ENCODE data around the gene PKDCC.

The PKDCC gene

DNA sequence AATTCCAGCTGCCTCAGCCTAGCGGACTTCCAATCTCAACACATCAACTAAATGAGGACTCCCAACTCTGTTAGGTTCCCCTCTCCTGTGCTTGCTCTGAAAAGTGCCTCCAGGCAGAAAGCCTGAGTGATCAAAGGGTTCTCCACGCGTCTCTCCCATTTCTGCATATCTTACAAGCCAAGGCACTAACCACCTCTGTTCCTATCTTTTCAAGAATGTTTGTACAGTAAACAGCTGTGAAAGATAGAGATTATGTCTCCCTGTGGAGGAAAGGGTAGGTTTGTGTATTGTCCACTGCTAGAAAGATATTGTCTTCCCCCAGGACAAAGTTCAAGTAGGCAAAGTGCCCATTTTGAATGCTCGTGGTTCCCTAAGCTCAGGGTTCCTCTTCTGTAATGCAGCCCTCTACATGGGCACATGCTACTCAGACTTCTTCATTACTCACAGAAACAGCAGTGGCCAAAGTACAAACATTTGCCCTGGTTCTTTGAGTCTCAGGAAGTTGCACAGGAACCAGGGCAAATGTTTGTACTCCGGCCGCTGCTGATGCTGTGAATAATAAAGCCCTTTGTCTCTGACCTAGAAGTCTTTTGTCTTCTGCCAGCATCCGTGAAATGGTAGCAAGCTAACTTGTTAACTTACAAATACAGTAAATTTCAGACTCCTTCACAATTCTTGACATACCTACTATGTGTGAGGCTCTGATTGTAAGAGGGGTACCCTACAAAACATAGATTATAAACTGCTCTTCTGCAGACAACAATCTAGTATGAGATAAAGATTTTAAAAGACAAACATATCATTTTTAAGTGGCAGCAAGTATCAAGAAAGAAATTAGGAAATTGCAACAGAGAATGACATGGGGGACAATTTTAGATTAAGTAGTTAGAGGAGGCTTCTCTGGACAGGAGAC is 44.5 kb downstream of the PKDCC start:
- no peak for DNase-seq

DNA sequence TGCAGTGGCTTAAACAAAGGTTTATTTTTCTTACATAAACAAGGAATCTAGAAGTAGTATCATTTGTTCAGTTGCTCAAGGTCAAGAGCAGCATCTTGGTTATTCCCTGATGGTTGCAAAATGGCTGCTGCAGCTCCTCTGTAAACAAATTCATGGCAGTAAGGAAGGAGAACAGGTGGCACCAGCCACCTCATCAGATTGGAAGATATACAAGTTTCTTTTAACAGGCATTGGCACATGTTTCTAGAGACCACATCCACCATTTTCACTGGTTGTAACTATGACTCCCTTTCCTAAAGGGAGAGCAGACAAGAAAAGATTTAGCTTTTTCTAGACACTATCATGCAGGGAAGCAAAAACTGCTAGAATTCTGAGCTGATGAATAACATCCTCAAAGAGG is 46.3 kb downstream of the PKDCC start:
- DNase-seq, result no peak

DNA sequence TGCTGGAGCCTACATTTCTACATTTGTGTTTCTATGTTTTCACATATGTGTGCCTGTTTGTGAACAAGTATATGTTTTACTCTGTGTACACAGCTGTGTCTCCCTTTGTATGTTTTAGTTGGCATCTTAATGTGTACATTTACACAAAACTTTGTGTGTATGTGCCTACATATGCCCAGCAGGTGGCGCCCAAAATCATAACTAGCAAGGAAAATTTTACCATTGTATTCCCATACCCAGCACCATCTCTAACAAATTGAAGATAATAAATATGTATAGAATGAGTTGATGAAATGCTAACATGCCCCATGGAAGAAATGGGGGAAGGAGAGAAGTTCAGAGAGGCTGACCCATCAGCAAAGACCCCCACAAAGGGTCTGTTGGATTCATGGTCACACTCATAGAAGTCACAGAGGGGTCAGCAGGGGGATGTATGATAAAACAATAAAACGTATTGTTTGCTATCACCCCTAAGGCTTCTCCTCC is 48.1 kb downstream of the PKDCC start:
- peak; percentile 66 for DNase-seq

GRCh38 chr2:42096869-42097591 is 49.2 kb downstream of the PKDCC start:
- no peak for DNase-seq

- no peak for DNase-seq
Observed at GRCh38 chr2:42098571-42099437, 51.0 kb downstream of the PKDCC start.

GRCh38 chr2:42099438-42100173 is 51.8 kb downstream of the PKDCC start:
- no peak for DNase-seq

DNA sequence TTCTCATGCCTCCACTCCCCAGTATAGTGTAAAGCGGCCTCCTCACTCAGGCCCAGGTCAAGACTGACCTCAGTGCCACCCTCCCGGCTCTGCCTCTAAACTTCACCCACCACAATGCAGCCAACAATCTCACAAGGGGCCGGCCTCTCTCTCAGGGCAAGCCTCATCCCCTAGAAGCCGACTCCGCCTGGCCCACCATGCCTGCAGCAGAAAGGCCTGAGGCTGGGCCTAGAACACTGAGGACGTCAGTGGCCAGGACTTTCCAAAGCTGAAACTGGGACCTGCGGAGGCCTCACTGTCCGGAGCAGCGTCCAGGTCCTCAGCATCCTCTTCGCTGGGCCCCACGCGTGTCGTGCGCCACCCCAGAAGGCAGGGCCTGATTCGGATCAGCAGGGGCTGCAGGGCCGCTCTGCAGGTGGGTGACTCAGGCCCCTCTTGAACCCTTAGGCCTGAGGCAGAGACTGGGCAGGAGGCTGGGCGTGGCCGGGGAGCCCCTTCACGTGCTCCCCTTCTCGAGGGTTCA is 52.9 kb downstream of the PKDCC start:
- no peak for DNase-seq

- DNase-seq, result peak; percentile 45
Observed at GRCh38 chr2:42101206-42102023, 53.6 kb downstream of the PKDCC start.

DNA sequence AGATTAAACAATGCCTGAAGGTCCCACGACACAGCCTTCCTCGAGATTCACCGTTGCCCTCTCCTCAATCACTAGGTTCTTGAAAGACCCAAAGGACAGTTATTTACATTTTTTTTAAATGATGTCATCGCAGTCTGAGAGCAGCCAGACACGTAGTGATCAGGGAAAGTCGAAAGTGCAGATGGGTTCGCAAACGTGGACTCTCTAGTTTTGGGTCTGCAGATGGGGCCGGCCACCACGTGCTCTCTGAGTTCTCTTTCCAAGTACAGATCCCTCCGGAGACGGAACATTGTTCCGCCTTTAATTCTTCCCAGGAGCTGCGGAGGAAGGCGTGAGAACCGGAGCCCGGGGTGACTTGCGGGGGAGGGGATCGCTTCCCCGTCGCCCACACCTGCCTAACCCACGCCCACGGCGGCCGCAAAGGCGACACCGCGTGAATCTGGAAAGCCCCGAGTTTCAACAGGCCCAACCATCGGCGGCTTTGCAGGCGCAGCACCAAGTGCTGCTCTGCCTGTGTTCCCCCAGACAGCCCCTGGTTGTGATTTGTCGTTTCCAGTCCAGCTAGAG is 54.3 kb downstream of the PKDCC start:
- DNase-seq, result peak; percentile 90

- DNase-seq, result peak; percentile 54
Observed at GRCh38 chr2:42102591-42103450, 55.0 kb downstream of the PKDCC start.

DNA sequence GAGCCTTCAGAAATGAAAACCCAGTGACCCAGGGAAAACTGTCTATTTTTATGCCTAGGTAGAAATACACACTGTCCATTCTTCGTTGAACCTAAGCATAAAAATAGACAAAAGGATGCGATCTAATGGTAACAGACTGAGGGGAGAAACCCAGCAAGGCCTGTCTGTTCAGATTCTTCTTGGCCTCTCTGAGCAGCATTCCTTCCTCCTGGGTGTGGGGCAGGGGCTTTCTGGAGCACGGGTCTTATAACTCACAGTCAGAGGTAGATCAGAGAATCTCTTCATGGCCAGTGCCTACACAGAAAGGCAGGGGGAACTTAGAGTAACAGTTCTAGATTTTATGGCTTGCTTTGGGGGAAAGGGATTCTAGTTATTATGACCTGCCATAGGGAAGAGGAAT is 56.0 kb downstream of the PKDCC start:
- no peak for DNase-seq

GRCh38 chr2:42104621-42105020 is 56.8 kb downstream of the PKDCC start:
- no peak for DNase-seq

GRCh38 chr2:42105330-42106256 is 57.8 kb downstream of the PKDCC start:
- peak; percentile 87 for DNase-seq

DNA sequence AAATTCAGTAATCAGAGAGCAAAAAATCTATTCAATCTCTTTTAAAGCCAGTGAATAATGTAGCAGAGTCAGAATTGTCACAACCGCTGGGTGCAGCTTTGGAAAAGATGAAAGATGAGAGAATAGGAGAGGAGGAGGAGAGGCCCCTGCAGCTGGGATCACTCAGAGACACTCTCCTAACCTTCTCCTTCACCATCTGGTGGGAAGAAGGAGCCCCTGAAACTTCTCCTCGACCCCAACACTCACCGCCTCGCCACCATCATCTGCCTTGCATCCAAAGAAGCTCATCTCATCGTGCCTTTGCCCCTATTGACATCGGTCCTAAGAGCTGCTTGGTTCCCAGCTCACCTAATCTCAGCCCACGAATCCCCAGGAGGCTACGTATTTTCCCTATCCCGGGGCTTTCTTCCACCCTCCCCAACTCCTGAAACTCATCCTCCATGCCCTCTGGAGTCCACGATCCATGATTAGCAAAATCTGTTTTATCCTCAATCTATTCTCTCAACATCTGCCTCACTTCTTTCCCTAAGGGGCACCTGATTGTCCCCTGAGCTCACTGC is 58.5 kb downstream of the PKDCC start:
- DNase-seq, result no peak

- DNase-seq, result no peak
Observed at GRCh38 chr2:42107249-42108042, 59.6 kb downstream of the PKDCC start.
